Measurements from ENCODE around the gene RIC8A. TPM values are rescaled to one million over a fixed set of nuclear protein-coding genes. Genes with fewer than 3 reads are reported as not detected.

Gene RIC8A
- total RNA-seq, 4 donors from 2014 or later = 60.6 to 104 (median 77.6) TPM

- no peak for TF ChIP-seq CTCF (IDR thresholded peaks at IDR 0.05)
- no peak for DNase-seq (ENCODE audit: low spot score)
- ATAC-seq (ENCODE audit: low FRiP score) = no peak
These were observed 15.7 kb downstream of the RIC8A start for GRCh38 chr11:223026-223789.

- no peak for TF ChIP-seq CTCF (IDR thresholded peaks at IDR 0.05)
- ATAC-seq (ENCODE audit: low FRiP score) = no peak
- DNase-seq (ENCODE audit: low spot score) = no peak
These were observed 16.4 kb downstream of the RIC8A start for GRCh38 chr11:223884-224283.

DNA sequence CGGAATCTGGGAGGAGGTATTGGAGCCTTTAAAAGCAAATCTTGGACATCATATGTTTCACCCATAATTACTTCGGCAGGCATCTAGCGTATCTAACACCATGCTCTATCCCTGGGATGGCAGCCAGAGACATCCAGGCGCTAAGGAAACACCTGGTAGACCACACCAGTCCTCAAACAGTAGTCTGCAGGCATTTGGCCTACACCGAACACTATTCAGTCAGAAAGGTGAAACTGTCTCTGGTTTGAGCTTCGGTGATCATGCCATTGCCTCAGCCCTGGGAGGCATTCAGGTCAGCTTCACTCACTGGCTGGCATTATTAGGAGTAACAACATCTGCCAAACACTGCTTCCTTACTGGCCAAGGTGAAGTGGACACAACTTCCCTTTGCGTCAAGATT is 16.9 kb downstream of the RIC8A start:
- ATAC-seq (ENCODE audit: low FRiP score) (no peak), DNase-seq (ENCODE audit: low spot score) (no peak)
- no peak for TF ChIP-seq CTCF (IDR thresholded peaks at IDR 0.05)

GRCh38 chr11:225734-226453 is 18.4 kb downstream of the RIC8A start:
- no peak for TF ChIP-seq CTCF (IDR thresholded peaks at IDR 0.05)
- DNase-seq (ENCODE audit: low spot score) (no peak), ATAC-seq (ENCODE audit: low FRiP score) (no peak)

GRCh38 chr11:227824-228379 is 20.4 kb downstream of the RIC8A start:
- TF ChIP-seq CTCF (IDR thresholded peaks at IDR 0.05) = no peak
- ATAC-seq (ENCODE audit: low FRiP score) = no peak
- DNase-seq (ENCODE audit: low spot score) = no peak

DNA sequence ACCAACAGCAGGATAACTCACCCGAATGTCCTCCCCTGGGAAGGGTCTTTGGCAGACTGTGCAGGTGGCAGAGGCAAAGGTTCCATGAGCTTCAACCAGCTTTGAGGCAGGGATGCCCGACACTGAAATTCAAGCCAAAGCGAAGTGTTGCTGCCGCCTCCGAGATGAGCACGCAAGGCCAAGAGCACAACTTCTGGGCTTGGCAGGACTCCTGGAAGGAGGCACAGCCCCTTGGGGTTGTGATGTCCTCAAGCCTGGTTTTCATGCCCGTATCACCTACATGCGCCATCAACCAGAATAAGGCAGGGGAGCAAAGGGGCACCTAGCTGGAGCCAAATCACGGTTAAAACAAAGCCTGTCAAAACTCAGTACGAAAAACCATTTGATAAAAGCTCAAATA is 22.9 kb downstream of the RIC8A start:
- no peak for DNase-seq (ENCODE audit: low spot score)
- TF ChIP-seq CTCF (IDR thresholded peaks at IDR 0.05) = no peak
- no peak for ATAC-seq (ENCODE audit: low FRiP score)
